MG63 (cell line): ENCODE data around the gene TNPO1. TPM values are rescaled to one million over a fixed set of nuclear protein-coding genes. Genes with fewer than 3 reads are reported as not detected.

Experiments used
- total RNA-seq: library from RNA; depleted of rRNA; stranded (reverse); fragments of >200 nt; shearing (Covaris generic); gene quantifications from 2 replicates; pipeline ENCODE4 v1.2.3, GENCODE V29; 2014; ENCODE audit warnings: low replicate concordance; rRNA removed

TNPO1 gene
- total RNA-seq, 1 experiment from 2014 or later = 90.5 TPM

Other genes with a start within 250 kb of the TNPO1 start
- gene FCHO2, start 139.4 kb downstream of the TNPO1 start, total RNA-seq = 4.2 and 4.4 TPM in 2 replicates